GM12878 (cell line): ENCODE measurements around the gene JHY. TPM values are rescaled to one million over a fixed set of nuclear protein-coding genes. Genes with fewer than 3 reads are reported as not detected.

ENCODE experiments used
- CHD1 ChIP-seq: IDR thresholded peaks from 2 replicates; pipeline ENCODE4 v1.6.1; 2012; ENCODE audit warnings: low read depth, low read length, improper control_type of control experiment
- CREB1 ChIP-seq: IDR thresholded peaks from 2 replicates; pipeline ENCODE4 v1.6.1; 2012; ENCODE audit warnings: low read depth, mild to moderate bottlenecking, inconsistent platforms
- IRF4 ChIP-seq: IDR thresholded peaks from 2 replicates; pipeline ENCODE4 v1.6.1; 2011; ENCODE audit warnings: low read depth, low read length
- PBX3 ChIP-seq: IDR thresholded peaks from 2 replicates; pipeline ENCODE4 v1.6.1; 2011; ENCODE audit warnings: mild to moderate bottlenecking, low read depth, low read length, moderate library complexity; ENCODE audit not compliant: insufficient replicate concordance
- POU2F2 ChIP-seq: IDR thresholded peaks from 3 replicates; pipeline ENCODE4 v1.6.1; 2011; ENCODE audit warnings: low read depth, mild to moderate bottlenecking, low read length, borderline replicate concordance
- SPI1 ChIP-seq: IDR thresholded peaks from 2 replicates; pipeline ENCODE4 v1.6.1; 2011; ENCODE audit warnings: low read depth, mild to moderate bottlenecking, low read length, moderate library complexity, borderline replicate concordance; ENCODE audit not compliant: insufficient read depth
- TBL1XR1 ChIP-seq: IDR thresholded peaks from 2 replicates; pipeline ENCODE4 v1.6.1; 2012; ENCODE audit warnings: low read depth, low read length, improper control_type of control experiment
- ZSCAN29 ChIP-seq: fragments of 450-650 bp; IDR thresholded peaks from 2 replicates; pipeline ENCODE4 v1.6.1; 2017; ENCODE audit warnings: mild to moderate bottlenecking, moderate library complexity
- polyA plus RNA-seq, 11 experiments: library from polyadenylated mRNA; depleted of rRNA in 4 of 11; unstranded in 6 of 11; stranded (reverse) in 5 of 11; fragments of >200 nt; fragmentation: Nextera tagmentation in 4 of 11; fragmentation: Illumina TruSeq in 1 of 11; extraction: Ambion mirVana in 4 of 11; extraction: Trizol in 1 of 11; gene quantifications; 1 replicate in 1 of 11; 2 replicates in 10 of 11; pipeline versions ENCODE4 v1.2.1 to v1.2.3, GENCODE V29; 2011 to 2016; ENCODE audit warnings: inconsistent platforms in 2 of 11, missing spikeins in 2 of 11, low read depth in 1 of 11
- total RNA-seq, 4 experiments: library from RNA; depleted of rRNA in 3 of 4; stranded (reverse); fragments of >200 nt in 3 of 4; fragmentation: Illumina TruSeq in 1 of 4; extraction: Trizol in 1 of 4; gene quantifications; 2 replicates each; pipeline versions ENCODE4 v1.2.1 to v1.2.3, GENCODE V29; 2013 to 2021
- TF ChIP-seq, protein P1 (sequence below): fragments of 450-650 bp; IDR thresholded peaks from 2 replicates; pipeline ENCODE4 v1.6.1; 2017; ENCODE audit warnings: mild to moderate bottlenecking, moderate library complexity
- TF ChIP-seq, protein P2 (sequence below), 3 experiments: IDR thresholded peaks in 2 of 3; conservative IDR thresholded peaks in 1 of 3; 2 replicates each; pipeline ENCODE4 v1.5.1; 2011; ENCODE audit warnings: low read depth in 3 of 3, low read length in 3 of 3, mild to moderate bottlenecking in 3 of 3, control low read depth in 2 of 3, moderate library complexity in 2 of 3, inconsistent platforms in 1 of 3, mixed read lengths in 1 of 3; ENCODE audit not compliant: control insufficient read depth in 2 of 3, insufficient read depth in 1 of 3; ENCODE audit errors: extremely low read depth in 1 of 3

The JHY gene
- total and polyA plus RNA-seq, 10 of the 15 experiments (the other 5 are each of a cell fraction or from before 2014, with no cell fraction given), result 0.90 to 7.1 (median 5.5) TPM

- TF ChIP-seq, protein P1, sequence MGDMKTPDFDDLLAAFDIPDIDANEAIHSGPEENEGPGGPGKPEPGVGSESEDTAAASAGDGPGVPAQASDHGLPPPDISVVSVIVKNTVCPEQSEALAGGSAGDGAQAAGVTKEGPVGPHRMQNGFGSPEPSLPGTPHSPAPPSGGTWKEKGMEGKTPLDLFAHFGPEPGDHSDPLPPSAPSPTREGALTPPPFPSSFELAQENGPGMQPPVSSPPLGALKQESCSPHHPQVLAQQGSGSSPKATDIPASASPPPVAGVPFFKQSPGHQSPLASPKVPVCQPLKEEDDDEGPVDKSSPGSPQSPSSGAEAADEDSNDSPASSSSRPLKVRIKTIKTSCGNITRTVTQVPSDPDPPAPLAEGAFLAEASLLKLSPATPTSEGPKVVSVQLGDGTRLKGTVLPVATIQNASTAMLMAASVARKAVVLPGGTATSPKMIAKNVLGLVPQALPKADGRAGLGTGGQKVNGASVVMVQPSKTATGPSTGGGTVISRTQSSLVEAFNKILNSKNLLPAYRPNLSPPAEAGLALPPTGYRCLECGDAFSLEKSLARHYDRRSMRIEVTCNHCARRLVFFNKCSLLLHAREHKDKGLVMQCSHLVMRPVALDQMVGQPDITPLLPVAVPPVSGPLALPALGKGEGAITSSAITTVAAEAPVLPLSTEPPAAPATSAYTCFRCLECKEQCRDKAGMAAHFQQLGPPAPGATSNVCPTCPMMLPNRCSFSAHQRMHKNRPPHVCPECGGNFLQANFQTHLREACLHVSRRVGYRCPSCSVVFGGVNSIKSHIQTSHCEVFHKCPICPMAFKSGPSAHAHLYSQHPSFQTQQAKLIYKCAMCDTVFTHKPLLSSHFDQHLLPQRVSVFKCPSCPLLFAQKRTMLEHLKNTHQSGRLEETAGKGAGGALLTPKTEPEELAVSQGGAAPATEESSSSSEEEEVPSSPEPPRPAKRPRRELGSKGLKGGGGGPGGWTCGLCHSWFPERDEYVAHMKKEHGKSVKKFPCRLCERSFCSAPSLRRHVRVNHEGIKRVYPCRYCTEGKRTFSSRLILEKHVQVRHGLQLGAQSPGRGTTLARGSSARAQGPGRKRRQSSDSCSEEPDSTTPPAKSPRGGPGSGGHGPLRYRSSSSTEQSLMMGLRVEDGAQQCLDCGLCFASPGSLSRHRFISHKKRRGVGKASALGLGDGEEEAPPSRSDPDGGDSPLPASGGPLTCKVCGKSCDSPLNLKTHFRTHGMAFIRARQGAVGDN, result no peak
- no peak for TF ChIP-seq ZSCAN29
- TF ChIP-seq PBX3, result no peak
- no peak for TF ChIP-seq POU2F2
- no peak for TF ChIP-seq CHD1
- no peak for TF ChIP-seq TBL1XR1
- no peak for TF ChIP-seq SPI1
- no peak for TF ChIP-seq IRF4
- TF ChIP-seq, protein P2, sequence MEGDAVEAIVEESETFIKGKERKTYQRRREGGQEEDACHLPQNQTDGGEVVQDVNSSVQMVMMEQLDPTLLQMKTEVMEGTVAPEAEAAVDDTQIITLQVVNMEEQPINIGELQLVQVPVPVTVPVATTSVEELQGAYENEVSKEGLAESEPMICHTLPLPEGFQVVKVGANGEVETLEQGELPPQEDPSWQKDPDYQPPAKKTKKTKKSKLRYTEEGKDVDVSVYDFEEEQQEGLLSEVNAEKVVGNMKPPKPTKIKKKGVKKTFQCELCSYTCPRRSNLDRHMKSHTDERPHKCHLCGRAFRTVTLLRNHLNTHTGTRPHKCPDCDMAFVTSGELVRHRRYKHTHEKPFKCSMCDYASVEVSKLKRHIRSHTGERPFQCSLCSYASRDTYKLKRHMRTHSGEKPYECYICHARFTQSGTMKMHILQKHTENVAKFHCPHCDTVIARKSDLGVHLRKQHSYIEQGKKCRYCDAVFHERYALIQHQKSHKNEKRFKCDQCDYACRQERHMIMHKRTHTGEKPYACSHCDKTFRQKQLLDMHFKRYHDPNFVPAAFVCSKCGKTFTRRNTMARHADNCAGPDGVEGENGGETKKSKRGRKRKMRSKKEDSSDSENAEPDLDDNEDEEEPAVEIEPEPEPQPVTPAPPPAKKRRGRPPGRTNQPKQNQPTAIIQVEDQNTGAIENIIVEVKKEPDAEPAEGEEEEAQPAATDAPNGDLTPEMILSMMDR (IDR thresholded peaks at IDR 0.05 in 2 of 3, conservative IDR thresholded peaks at IDR 0.05 in 1 of 3; ENCODE audit: control insufficient read depth in 2 of 3, extremely low read depth in 1 of 3, insufficient read depth in 1 of 3, low read depth in 3 of 3, low read length in 3 of 3), result no peak
- no peak for TF ChIP-seq CREB1
- TF ChIP-seq, all 136 proteins: peak for 0
These were observed 113.0 kb downstream of the JHY start (continued) for GRCh38 chr11:122995526-122995925.
